K562 (cell line): Measurements from ENCODE around the gene RALA. TPM values are rescaled to one million over a fixed set of nuclear protein-coding genes. Genes with fewer than 3 reads are reported as not detected.

Experiments used
- CREB3L1 ChIP-seq: fragments of 450-650 bp; IDR thresholded peaks from 2 replicates; pipeline ENCODE4 v1.6.1; 2014; ENCODE audit warnings: low read depth, mild to moderate bottlenecking, moderate library complexity, borderline replicate concordance
- E2F1 ChIP-seq: sonication (generic); formaldehyde crosslinking; IDR thresholded peaks from 2 replicates; pipeline ENCODE4 v1.8.1; 2023; ENCODE audit warnings: mild to moderate bottlenecking, missing genetic modification reagents, moderate library complexity
- ETV5 ChIP-seq: sonication (generic); formaldehyde crosslinking; IDR thresholded peaks from 2 replicates; pipeline ENCODE4 v1.4.0; 2020; ENCODE audit warnings: low read depth, mild to moderate bottlenecking, missing genetic modification reagents
- FOXO4 ChIP-seq: fragments of 450-650 bp; formaldehyde crosslinking; IDR thresholded peaks from 2 replicates; pipeline ENCODE4 v1.4.0; 2020; ENCODE audit warnings: mild to moderate bottlenecking, moderate library complexity
- GTF2B ChIP-seq: IDR thresholded peaks from 2 replicates; pipeline ENCODE4 v1.6.1; 2011; ENCODE audit not compliant: insufficient read length; ENCODE audit errors: extremely low read depth
- LCOR ChIP-seq: sonication (generic); formaldehyde crosslinking; IDR thresholded peaks from 2 replicates; pipeline ENCODE4 v1.8.0; 2022; ENCODE audit warnings: mild to moderate bottlenecking, missing genetic modification reagents
- MCM2 ChIP-seq: fragments of 450-650 bp; IDR thresholded peaks from 2 replicates; pipeline ENCODE4 v1.6.1; 2017; ENCODE audit warnings: low read depth, mild to moderate bottlenecking
- MTA2 ChIP-seq: fragments of 450-650 bp; IDR thresholded peaks from 2 replicates; pipeline ENCODE4 v1.6.1; 2016; ENCODE audit warnings: low read depth
- NCOA1 ChIP-seq: fragments of 450-650 bp; IDR thresholded peaks from 2 replicates; pipeline ENCODE4 v1.6.1; 2016; ENCODE audit warnings: low read depth
- SIX5 ChIP-seq, 2 experiments: IDR thresholded peaks; 2 replicates each; pipeline ENCODE4 v1.6.1; 2011; ENCODE audit warnings: low read length in 2 of 2, borderline replicate concordance in 1 of 2, low read depth in 1 of 2, mild to moderate bottlenecking in 1 of 2, moderate library complexity in 1 of 2; ENCODE audit not compliant: insufficient read depth in 1 of 2
- YY1 ChIP-seq, 3 experiments: IDR thresholded peaks; 2 replicates each; pipeline ENCODE4 v1.6.1; 2011; ENCODE audit warnings: low read length in 2 of 3, mild to moderate bottlenecking in 2 of 3, moderate library complexity in 2 of 3, borderline replicate concordance in 1 of 3, control low read depth in 1 of 3, low read depth in 1 of 3; ENCODE audit not compliant: insufficient read depth in 3 of 3, insufficient replicate concordance in 2 of 3, control insufficient read depth in 1 of 3, insufficient read length in 1 of 3; ENCODE audit errors: extremely low read depth in 1 of 3
- ZBTB8A ChIP-seq: fragments of 450-650 bp; IDR thresholded peaks from 2 replicates; pipeline ENCODE4 v1.6.1; 2018; ENCODE audit warnings: mild to moderate bottlenecking, moderate library complexity; ENCODE audit not compliant: partially characterized antibody
- ZFP1 ChIP-seq: fragments of 450-650 bp; formaldehyde crosslinking; IDR thresholded peaks from 2 replicates; pipeline ENCODE4 v1.4.0; 2020; ENCODE audit warnings: mild to moderate bottlenecking, mixed read lengths
- ZMIZ1 ChIP-seq, 2 experiments: fragments of 150-350 bp in 1 of 2; IDR thresholded peaks; 2 replicates each; pipeline ENCODE4 v1.6.1; 2012 to 2016; ENCODE audit warnings: low read depth in 2 of 2, low read length in 2 of 2, mild to moderate bottlenecking in 1 of 2, moderate library complexity in 1 of 2
- ZNF217 ChIP-seq: sonication (generic); formaldehyde crosslinking; IDR thresholded peaks from 2 replicates; pipeline ENCODE4 v1.8.0; 2022; ENCODE audit warnings: mild to moderate bottlenecking, missing genetic modification reagents
- ZNF511 ChIP-seq: sonication (generic); formaldehyde crosslinking; IDR thresholded peaks from 2 replicates; pipeline ENCODE4 v1.8.0; 2022; ENCODE audit warnings: mild to moderate bottlenecking, missing genetic modification reagents
- polyA plus RNA-seq, 8 experiments: library from polyadenylated mRNA; depleted of rRNA in 4 of 8; stranded (reverse) in 5 of 8; unstranded in 3 of 8; fragments of >200 nt; fragmentation: Nextera tagmentation in 2 of 8; fragmentation: Illumina TruSeq in 1 of 8; extraction: Ambion mirVana in 2 of 8; extraction: Trizol in 1 of 8; gene quantifications; 2 replicates each; pipeline versions ENCODE4 v1.2.1 to v1.2.3, GENCODE V29; 2011 to 2014; ENCODE audit warnings: inconsistent platforms in 1 of 8, missing spikeins in 1 of 8
- total RNA-seq, 7 experiments: library from RNA; depleted of rRNA in 6 of 7; stranded (reverse); fragments of >200 nt in 6 of 7; fragmentation: Illumina TruSeq in 2 of 7; extraction: Trizol in 2 of 7; gene quantifications; 2 replicates each; pipeline versions ENCODE4 v1.2.1 to v1.2.3, GENCODE V29; 2011 to 2021; ENCODE audit warnings: low replicate concordance in 1 of 7

RALA gene
- total and polyA plus RNA-seq, 9 of the 15 experiments (the other 6 are each of a cell fraction or from before 2014, with no cell fraction given), result 7.2 to 28.0 (median 25.7) TPM

- TF ChIP-seq ZMIZ1 (IDR thresholded peaks at IDR 0.05; ENCODE audit: low read depth in 2 of 2, low read length in 2 of 2) (peak in 1 of 2 experiments; percentile 48; a peak in 1 of 4 replicates), ZNF511 (CRISPR knock-in tag) (no peak; the same call in 1 of the 2 replicates), YY1 (IDR thresholded peaks at IDR 0.05; ENCODE audit: borderline replicate concordance in 1 of 3, control insufficient read depth in 1 of 3, extremely low read depth in 1 of 3, insufficient read depth in 3 of 3, insufficient read length in 1 of 3, insufficient replicate concordance in 2 of 3, low read depth in 1 of 3, low read length in 2 of 3) (peak; percentile 45 to 85 (median 76)), SIX5 (IDR thresholded peaks at IDR 0.05; ENCODE audit: borderline replicate concordance in 1 of 2, insufficient read depth in 1 of 2, low read depth in 1 of 2, low read length in 2 of 2) (peak in 1 of 2 experiments; percentile 12; a peak in 1 of 4 replicates), ZBTB8A (no peak), NCOA1 (0 out of 2 replicates have a peak, but pooled peaks have one; percentile 10), ETV5 (CRISPR knock-in tag) (0 out of 2 replicates have a peak, but pooled peaks have one; percentile 27), ZNF217 (CRISPR knock-in tag) (no peak), LCOR (peak; percentile 84; the same call in 1 of the 2 replicates), CREB3L1 (peak; percentile 69; the same call in 1 of the 2 replicates), ZFP1 (CRISPR knock-in tag) (no peak), FOXO4 (CRISPR knock-in tag) (no peak), GTF2B (no peak), E2F1 (CRISPR knock-in tag) (no peak), MCM2 (peak; percentile 94), MTA2 (peak; percentile 64)
Measured at GRCh38 chr7:39623047-39623731, at the start of gene RALA (continued).
